HT1080 (cell line): ENCODE measurements around the gene S100A8. TPM values are rescaled to one million over a fixed set of nuclear protein-coding genes. Genes with fewer than 3 reads are reported as not detected.
"Not testable (repeated sequence)": the region's sequence is repeated elsewhere in the genome, so short reads cannot be mapped to it uniquely, and the experiment has no call there.

Experiments used
- DNase-seq: peaks from one replicate; pipeline ENCODE4 v3.0.0-alpha.2; 2015; ENCODE audit warnings: low read depth
- small RNA-seq: library from RNA; depleted of rRNA; stranded (forward); fragments of <200 nt; gene quantifications from one replicate; pipeline ENCODE3, GENCODE V24; 2014
- total RNA-seq: library from RNA; depleted of rRNA; stranded (reverse); fragments of >200 nt; shearing (Covaris generic); gene quantifications from 2 replicates; pipeline ENCODE4 v1.2.3, GENCODE V29; 2014; rRNA removed

Gene S100A8
- total RNA-seq, 1 experiment from 2014 or later, result not detected

- no peak for DNase-seq
These were observed 43.0 kb downstream of the S100A8 start for GRCh38 chr1:153347856-153348255.

- DNase-seq, result not testable (repeated sequence)
These were observed 43.8 kb downstream of the S100A8 start for GRCh38 chr1:153347049-153347448.

- no peak for DNase-seq
These were observed 44.7 kb downstream of the S100A8 start for GRCh38 chr1:153346077-153346723.

GRCh38 chr1:153345187-153346076 lies 45.4 kb downstream of the S100A8 start:
- DNase-seq, result no peak

GRCh38 chr1:153344718-153345025 lies 46.2 kb downstream of the S100A8 start:
- no peak for DNase-seq

- no peak for DNase-seq
These were observed 46.8 kb downstream of the S100A8 start for GRCh38 chr1:153343811-153344717.

GRCh38 chr1:153343040-153343681 lies 47.7 kb downstream of the S100A8 start:
- DNase-seq, result no peak

GRCh38 chr1:153342178-153342577 lies 48.7 kb downstream of the S100A8 start:
- no peak for DNase-seq

- no peak for DNase-seq
These were observed 49.4 kb downstream of the S100A8 start for GRCh38 chr1:153341431-153341934.

GRCh38 chr1:153340356-153340755 lies 50.5 kb downstream of the S100A8 start:
- no peak for DNase-seq

Small RNA genes within 50 kb of the gene (small RNA-seq; reads per million reads assigned to genes)
- gene S100A15A, result not detected

Other genes starting within 250 kb of the S100A8 start
- gene SPRR2G, start 240.2 kb downstream of the S100A8 start, total RNA-seq, result not detected in 2 replicates
- not detected in 2 replicates for gene LELP1, start 187.6 kb downstream of the S100A8 start, total RNA-seq
- gene PRR9, start 173.5 kb downstream of the S100A8 start, total RNA-seq, result 1.3 and 2.0 TPM in 2 replicates
- not detected in 2 replicates for gene LORICRIN, start 131.4 kb downstream of the S100A8 start, total RNA-seq
- gene PGLYRP3, start 78.1 kb downstream of the S100A8 start, total RNA-seq, result not detected in 2 replicates
- gene PGLYRP4, start 42.2 kb downstream of the S100A8 start, total RNA-seq, result not detected in 2 replicates
- not detected in 2 replicates for gene S100A9, start 33.2 kb downstream of the S100A8 start, total RNA-seq
- not detected in 2 replicates for gene S100A12, start 15.5 kb downstream of the S100A8 start, total RNA-seq
- gene S100A7A, start 25.4 kb upstream of the S100A8 start, total RNA-seq, result not detected in 2 replicates
- not detected in 2 replicates for gene S100A7, start 69.6 kb upstream of the S100A8 start, total RNA-seq
- gene S100A6, start 144.9 kb upstream of the S100A8 start, total RNA-seq, result 1,050 and 1,792 TPM in 2 replicates
- 0.53 and 2.4 TPM in 2 replicates for gene S100A5, start 149.9 kb upstream of the S100A8 start, total RNA-seq
- gene S100A4, start 154.7 kb upstream of the S100A8 start, total RNA-seq, result 25.4 and 29.0 TPM in 2 replicates
- 9.6 and 14.4 TPM in 2 replicates for gene S100A3, start 158.2 kb upstream of the S100A8 start, total RNA-seq
- gene S100A2, start 174.8 kb upstream of the S100A8 start, total RNA-seq, result 79.0 and 143 TPM in 2 replicates
- 862 and 1,038 TPM in 2 replicates for gene S100A16, start 222.1 kb upstream of the S100A8 start, total RNA-seq
- 0.88 TPM in 1 of 2 replicates, not detected in the other for gene S100A14, start 225.3 kb upstream of the S100A8 start, total RNA-seq
- gene S100A13, start 236.4 kb upstream of the S100A8 start, total RNA-seq, result 71.0 and 106 TPM in 2 replicates
- gene S100A1, start 237.4 kb upstream of the S100A8 start, total RNA-seq, result 0.17 TPM in 1 of 2 replicates, not detected in the other
- gene CHTOP, start 243.0 kb upstream of the S100A8 start, total RNA-seq, result 46.3 and 55.8 TPM in 2 replicates